Stimulated activated CD4-positive, alpha-beta T cell treated with anti-CD3 and anti-CD28 coated beads, Interleukin-4, amount 100 ng/mL, for 1 hour (primary cell): ENCODE data around the gene SP4.

Experiments used
- DNase-seq: peaks from one replicate; pipeline ENCODE4 v3.0.0-alpha.2; 2020

Gene SP4

DNA sequence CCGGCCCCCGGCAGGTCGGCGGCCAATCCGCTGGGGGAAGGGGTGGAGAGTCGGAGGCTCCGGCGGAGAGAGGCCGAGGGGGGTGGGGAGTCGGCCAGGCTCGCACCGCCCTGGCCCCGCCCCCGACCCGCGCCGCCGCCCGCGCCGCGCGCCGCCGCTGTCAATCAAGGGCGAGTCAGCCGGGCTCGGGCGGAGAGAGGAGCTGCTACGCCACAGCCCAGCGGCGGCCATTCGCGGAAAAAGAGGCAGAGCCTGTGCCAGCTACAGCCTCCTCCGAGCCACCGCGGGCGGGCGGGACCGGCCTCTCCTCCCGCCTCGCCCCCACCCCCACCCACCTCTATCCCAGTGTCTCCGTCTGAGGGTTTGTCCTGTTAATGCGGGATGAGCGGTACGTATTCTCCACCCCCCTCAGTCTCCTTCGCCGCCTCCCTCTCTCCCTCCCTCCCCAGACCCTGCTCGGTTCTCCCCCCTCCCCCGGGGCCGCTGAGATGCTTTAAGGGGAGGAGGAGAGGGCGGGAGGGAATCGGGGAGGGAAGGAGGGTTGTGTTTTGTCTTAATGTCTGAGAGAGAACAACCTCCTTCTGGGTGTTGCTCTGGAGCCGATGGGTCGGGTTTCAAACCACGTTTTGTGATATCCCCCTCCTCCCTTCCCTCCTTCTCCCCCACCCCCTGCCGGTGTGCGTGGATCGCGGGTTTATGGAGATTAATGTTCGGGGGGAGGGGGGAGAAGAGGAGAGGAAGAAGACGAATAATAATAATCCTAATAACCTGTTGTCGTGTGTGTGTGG lies at the start of gene SP4:
SP4 (plus strand) TSS at position 213 of the 788 bp plus-strand sequence; CDS start at position 382, 169 bp downstream.
- peak; percentile 95 for DNase-seq

DNA sequence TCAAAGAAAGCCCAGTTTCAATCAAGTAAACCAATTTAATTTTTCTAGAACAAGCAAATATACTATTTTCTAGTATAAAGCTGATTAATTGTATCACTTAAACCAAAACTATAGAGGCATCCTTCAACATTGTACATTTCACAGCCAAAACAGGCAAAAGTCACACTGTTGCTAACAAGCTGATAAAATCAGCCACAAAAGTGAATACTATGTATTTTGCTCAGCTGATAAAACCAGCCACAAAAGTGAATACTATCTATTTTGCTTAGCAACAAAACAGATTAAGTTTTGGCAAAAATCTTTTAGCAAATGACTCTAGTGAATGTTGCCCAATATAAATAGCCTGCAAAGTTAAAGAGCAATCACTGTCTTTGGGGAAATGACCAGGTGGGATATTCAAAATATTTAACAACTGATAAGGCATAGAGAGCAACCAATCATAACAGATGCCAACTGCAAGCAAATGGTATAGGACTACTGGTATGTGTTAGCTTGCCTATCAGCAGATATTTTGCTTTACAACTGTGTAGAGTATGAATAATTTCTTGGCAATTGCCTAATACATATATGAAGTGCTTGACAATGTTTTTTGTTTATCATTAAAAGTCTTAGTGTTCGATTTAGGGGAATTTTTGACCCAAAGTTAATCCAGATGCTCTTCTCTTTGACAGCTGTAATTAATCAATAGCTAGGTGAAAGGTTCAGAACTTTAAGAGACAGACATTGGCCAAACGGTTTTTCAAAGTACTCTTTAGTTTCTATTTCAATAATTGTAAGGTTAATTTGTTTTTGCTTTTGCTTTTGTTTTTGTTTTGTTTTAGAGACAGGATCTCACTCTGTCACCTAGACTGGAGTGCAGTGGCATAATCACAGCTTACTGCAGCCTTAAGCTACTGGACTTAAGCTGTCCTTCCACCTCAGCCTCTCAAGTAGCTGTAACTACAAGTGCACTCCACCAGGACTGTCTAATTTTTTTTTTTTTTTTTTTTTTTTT lies 44.4 kb upstream of the SP4 start:
- DNase-seq: no peak

DNA sequence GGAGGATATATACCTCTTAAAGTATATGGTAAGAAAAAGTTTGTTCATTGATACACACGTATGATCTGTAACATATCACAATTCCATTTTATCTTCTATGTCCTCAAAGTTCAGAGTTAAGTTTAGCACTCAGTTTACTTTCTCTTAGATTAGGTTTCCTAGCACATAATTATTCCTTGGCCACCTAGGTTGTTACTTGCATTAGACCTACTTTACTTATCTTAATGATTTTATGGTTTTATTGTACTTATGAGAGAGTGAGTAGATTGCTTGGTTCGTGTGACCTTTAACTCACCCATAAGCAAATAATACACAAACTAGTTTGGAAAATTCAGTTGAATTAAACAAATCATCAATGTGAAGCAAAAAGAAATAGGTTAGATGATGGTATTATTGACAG lies 33.9 kb upstream of the SP4 start:
- no peak for DNase-seq

DNA sequence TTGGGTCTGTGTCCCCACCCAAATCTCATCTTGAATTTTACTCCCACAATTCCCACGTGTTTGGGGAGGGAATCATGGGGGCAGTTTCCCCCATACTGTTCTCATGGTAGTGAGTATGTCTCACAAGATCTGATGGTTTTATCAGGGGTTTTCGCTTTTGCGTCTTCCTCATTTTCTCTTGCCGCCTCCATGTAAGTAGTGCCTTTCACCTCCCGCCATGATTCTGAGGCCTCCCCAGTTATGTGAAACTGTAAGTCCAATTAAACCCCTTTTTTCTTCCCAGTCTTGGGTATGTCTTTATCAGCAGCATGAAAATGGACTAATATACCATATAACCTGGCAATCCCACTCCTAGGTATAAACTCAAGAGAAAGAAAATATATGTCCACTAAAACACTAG lies 25.9 kb upstream of the SP4 start:
- no peak for DNase-seq

DNA sequence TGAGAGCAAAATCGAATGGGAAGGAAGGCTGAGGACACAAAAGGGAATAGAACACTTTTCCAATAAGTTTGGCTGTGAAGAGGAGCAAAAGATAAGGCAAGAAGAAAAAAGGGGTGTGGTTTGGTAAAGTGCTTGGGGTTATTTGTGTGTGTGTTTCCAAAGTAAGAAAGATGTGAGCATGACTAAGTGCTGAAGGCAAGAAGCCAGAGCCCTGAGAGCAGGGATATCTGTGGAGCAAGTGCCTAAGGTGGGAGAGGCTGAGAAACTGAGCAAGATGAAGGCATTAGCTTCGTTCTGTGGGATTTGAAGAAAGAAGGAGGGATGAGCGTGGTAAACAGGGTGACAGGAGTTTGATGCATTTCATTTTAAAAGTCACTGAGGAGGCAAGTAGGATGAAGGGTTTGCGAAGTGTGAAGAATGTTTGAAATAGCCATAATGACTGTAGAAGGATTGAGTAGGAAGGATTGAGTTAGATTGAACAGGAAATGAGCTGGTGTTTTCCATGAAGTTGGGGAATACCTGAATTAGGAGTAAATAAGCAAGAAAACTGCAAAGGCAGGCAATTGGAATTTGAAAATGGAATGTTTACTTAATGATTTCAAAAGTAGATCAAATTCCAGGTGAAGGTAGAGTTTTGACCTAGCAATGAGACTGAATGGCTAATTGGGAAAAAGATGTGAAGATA lies 19.9 kb upstream of the SP4 start:
- no peak for DNase-seq

DNA sequence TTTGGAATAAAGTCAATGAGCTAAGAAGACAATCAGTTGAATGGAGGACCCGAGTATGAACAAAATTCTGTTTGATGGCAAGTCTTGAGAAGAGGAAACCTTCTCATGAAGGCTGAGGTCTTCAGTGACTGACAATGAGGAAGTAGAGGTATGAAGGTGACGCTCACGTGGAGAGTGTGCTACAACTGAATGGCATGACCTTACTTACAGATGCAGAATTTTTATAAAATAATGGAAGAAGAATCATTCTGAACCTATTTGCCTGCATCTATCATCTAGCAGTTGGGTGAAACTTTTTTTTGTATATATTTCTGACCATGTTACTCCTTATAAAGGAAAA lies 19.4 kb upstream of the SP4 start:
- DNase-seq: no peak

DNA sequence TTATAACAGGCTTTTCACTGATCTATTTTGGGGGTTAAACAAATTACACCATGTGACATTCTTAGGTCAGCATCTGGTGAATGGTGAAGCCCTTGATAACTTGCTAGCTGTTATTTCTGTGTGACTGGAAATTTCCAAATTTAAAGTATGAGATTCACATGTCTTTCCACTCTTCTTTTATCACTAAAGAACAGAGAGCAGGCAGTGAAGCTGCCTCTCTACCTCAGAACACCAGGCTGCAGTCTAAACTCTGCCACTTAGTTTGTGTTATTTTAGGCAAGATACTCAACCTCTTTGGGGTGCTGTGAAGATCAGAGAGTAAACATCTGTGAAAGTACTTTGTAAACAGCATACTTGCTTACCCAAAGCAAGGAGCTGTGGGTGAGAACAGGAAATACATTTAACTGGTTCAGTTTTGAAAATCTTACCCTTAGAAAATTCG lies 15.5 kb upstream of the SP4 start:
- no peak for DNase-seq

DNA sequence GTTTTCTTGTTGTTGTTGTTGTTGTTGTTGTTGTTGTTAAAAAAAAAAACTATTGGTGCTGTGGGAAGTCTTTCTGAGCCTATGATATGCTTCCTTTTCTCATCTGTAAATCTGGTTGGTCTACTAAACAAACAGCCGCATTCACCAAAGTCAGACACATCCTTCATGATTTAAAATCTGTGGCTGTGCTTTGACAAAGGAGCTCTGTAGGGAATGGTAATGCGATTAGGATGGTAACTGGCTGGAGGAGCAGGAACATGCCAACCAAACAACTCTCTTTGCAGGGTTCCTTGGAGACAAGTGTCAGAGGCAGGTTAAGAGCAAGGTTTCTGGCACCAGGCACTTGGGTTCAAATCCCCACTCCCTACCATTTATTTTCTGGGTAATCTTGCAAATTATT lies 14.9 kb upstream of the SP4 start:
- no peak for DNase-seq

DNA sequence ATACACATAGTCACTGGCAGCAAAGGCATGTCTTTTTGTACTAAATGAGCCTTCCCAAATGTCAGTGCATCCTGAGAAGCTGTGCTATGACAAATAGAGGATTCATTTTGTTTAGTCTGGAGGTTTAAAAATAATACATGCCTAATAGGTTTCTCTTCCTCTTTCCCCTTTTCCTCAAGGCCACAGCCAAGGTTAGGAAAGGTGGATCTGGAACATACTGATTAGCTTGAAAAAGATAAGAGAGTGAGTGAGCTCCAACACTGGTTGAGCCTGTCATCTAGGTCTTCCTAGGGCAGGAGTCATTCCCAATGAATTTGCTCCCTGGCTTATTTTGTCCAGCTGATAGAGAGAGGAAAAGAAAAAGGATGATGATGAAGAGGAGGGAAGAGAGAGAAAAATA lies 14.4 kb upstream of the SP4 start:
- DNase-seq: no peak

DNA sequence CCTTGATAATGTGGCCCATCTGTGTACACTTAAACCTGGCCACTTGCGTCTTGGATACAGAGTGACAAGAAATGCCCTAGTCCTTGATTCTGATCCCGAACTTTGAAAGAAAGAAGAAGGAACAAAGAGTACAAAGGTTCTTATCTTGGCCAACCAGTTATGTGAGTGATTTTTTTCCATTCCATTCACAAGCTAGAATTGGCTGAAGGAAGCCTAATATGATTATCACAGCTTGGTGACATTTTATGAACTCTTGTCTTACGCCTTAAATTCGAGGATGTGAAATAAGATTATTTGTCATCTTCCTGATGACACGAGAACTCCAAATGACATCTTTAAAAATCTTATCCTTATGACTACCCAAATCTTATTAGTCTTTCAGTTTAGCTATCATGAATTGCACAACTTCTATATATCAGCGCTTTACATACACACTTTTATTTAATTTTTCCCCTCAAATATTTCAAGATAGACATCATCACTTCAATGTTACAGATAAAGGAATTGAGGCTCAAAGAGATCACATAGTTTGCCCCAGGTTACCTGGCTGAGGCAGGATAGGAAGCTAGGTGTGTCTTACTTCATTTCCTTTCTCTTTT lies 13.0 kb upstream of the SP4 start:
- no peak for DNase-seq

DNA sequence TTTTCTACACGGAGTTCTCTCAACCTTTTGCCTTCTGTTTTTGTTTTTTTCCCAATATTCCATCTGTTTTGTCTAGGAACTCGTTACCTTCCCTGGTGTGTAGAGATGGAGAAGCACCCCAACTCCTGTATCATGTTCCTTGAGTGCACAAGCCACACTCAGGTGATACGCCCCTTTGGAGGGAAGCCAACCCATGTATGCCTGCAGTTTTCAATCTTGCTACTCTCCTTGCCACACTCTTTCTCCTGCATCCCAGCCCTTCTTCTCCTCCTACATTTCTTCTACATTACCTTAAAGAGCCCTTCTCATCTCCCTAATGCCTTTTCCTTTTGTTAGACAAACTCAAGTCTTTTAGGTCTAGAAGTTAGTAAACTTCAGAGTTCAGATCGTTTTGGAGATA lies 10.2 kb upstream of the SP4 start:
- no peak for DNase-seq

DNA sequence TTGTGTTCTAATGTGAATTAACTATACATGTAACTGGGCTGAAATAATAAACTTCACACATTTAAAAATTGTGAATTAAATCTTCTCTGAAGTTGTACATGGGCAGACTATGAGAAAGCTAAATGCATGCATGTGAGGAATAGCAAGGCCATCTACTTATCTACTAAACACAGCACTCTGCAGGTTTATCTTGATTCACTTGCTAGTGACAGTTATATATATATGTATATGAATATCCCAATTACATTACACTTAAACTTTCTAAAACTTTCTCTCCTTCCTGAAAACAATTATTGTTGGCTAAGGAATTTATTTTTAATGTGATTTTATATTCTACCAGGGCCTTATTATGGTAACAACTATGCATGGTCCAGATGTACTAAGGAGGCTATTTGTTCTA lies 5.1 kb upstream of the SP4 start:
- no peak for DNase-seq

DNA sequence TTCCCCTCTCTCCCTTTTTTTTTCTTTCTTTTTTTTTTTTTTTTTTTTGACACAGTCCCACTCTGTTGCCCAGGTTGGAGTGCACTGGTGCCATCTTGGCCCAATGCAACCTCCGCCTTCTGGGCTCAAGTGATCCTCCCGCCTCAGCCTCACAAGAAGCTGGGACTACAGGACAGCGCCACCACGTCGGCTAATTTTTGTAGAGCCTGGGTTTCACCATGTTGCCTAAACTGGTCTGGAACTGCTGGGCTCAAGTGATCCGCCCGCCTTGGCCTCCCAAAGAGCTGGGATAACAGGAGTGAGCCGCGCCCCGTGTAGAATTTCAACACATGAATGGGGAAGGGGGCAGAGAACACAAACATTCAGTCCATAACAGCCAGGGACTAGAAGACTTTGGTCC lies 2.6 kb upstream of the SP4 start:
- DNase-seq: no peak

DNA sequence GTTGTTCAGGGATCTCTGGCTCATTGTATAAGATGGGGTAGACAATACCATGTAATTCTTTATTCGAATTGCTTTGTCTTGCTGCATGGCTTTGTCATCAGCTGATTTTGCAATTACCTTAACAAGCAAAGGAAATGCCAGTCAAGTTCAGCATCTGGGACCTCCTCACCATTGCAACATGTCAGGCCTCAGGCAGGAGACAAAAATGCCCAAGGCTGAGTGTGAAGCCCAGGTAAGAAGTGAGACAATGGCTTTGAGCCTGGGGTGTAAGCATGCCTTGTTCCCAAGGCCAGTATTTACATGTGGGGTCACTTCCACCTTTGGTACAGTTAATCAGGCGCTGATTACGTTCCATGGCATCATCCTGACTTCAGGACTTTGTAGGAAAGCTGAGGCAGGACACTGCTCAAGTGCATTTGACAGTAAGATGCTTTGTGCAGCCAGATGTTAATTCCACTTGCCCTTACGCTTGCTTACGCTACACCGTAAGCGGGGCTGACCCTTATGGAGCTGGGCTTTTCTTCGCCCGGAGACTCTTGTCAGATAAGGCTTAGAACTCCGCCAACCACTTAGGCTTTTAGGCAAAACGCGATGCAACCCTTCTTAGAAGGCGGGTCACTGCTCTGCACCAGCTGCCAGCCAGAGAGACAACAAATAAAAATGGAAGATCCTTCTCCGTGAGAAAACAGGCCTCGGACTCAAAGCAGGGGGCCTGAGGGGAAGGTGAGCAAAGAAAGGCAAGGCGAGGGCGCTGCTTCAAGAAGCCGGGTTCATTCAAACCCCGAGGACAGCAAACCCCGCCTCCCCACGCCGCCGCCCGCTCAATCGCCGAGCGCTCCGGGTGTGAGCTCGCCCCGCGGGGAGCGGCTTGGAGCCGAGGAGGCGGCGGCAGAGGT lies 1.3 kb upstream of the SP4 start:
- no peak for DNase-seq

DNA sequence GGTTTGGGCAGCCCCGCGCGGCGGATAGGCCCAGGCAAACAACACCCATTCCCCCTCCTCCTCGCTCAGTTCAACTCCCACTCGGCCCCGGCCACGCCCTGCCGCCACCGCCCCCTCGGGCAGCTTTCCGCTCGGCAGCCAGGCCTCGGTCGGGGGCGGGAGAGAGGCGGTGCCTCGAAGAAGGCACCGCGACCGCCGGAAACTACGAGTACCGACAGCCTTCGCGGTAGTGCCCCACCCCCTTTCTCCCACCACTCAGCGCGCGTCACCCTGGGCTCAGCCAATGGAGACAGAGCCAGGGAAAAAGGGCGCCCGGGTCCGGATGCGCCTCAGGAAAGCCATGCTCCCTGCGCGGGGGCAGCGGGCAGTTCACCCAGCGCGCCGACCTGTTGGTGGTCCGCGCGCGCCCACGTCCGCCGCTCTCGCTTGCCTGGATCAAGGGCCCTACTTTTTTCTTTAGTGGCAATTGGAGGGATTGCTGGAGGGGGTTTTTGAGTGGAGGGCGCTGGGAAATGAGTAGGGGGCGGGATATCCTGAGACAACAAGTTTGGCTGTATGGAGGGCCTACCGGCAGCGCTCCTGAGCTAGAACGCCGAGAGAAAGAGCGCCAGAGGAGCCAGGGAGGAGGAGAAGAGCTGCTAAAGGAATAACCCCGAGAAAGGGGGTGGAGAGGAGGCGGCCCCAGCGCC lies 557 bp upstream of the SP4 start:
- DNase-seq: peak; percentile 99

DNA sequence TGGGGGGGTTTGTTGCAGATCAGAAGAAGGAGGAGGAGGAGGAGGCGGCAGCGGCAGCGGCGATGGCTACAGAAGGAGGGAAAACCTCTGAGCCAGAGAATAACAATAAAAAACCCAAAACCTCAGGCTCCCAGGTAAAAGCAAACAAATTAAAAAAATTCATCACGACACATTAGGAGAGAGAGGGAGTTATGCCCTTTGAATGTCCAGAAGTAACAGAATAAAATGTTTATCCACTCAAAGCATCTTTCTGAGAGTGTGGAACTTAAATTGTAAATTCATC lies 717 bp downstream of the SP4 start:
- DNase-seq: no peak

DNA sequence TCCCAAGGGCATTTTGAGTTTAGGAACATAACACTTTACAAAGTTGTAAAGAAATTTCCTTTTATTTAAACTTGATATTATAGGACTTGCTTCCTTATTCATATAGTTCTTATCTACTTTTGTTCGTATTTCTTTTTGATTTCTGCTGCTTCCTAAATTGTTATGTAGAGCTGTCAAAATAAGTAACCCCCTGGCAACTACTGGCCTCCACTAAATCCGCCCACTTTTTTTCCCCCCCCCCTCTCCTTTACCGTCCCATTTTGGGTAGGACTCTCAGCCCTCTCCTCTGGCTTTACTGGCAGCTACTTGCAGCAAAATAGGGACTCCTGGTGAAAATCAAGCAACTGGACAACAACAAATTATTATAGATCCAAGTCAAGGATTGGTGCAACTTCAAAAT lies 1.1 kb downstream of the SP4 start:
- DNase-seq: no peak

DNA sequence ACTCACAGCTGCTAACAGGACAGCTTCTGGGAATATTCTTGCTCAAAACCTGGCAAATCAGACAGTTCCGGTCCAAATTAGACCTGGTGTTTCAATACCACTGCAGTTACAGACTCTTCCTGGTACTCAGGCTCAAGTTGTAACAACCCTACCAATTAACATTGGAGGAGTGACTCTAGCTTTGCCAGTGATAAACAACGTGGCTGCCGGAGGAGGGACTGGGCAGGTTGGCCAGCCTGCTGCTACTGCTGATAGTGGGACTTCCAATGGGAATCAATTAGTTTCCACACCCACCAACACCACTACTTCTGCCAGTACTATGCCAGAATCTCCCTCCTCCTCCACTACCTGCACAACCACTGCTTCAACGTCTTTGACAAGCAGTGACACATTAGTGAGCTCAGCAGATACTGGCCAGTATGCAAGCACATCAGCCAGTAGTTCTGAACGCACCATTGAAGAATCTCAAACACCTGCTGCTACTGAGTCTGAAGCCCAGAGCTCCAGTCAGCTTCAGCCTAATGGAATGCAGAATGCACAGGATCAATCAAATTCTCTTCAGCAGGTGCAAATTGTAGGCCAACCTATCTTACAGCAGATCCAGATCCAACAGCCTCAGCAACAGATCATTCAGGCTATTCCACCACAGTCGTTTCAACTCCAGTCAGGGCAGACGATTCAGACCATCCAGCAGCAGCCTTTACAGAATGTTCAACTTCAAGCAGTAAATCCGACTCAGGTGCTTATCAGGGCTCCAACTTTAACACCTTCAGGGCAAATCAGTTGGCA lies 2.1 kb downstream of the SP4 start:
- no peak for DNase-seq

DNA sequence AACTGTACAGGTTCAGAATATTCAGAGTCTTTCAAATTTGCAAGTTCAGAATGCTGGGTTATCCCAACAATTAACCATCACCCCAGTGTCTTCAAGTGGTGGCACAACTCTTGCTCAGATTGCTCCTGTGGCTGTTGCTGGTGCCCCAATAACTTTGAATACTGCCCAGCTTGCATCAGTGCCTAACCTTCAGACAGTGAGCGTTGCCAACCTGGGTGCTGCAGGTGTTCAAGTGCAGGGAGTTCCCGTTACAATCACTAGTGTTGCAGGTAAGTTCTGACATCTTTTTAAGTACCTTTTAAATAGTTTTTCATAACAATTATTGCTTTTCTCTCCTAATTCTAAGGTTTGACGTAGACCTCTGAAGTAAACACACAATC lies 2.7 kb downstream of the SP4 start:
- no peak for DNase-seq

DNA sequence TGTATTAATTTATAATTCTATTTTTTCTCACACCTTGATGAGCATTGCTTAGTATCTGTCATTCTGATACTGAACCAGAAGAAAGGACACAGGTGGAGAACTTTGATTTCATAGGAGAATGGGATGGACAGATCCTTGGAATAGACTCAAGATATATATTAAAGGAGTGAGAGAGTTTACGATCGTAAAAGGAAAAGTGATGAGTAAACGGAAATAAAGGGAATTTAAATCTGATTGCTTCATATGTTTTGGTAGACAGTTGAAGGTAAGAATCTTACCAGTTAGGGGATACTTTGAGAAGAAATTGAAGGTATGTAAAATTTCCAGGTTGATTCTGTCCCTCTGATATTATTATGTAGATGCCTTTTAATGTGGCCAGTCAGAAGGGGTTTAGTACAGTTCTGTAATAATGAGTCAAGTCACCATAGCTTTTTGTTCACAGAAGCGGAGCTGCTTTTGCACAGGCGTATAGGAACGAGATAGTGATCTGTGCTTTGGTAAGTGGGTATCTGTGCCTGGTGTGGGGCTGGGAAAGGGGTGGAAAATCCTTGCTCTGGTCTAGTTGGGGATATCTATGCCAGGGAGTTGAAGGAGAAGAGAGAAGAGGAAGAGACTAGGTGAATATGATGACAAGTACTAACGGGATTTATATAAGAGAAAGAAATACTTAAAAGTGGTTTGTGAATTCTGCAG lies 15.4 kb downstream of the SP4 start:
- no peak for DNase-seq
